Measurements from ENCODE around the gene OTUB1. TPM values are rescaled to one million over a fixed set of nuclear protein-coding genes. Genes with fewer than 3 reads are reported as not detected.

OTUB1 gene
- total and polyA plus RNA-seq, 9 of the 15 experiments (the other 6 are each of a cell fraction or from before 2014, with no cell fraction given), result 29.5 to 134 (median 66.1) TPM

- TF ChIP-seq TRIM25 (IDR thresholded peaks at IDR 0.05; ENCODE audit: borderline replicate concordance) (no peak), L3MBTL2 (IDR thresholded peaks at IDR 0.05) (peak; percentile 23; the same call in 1 of the 2 replicates), THRB (CRISPR knock-in tag; conservative IDR thresholded peaks at IDR 0.05) (0 out of 2 replicates have a peak, but pooled peaks have one; percentile 40), PRPF4 (IDR thresholded peaks at IDR 0.05; ENCODE audit: insufficient read depth, low read depth, low read length, poor library complexity, severe bottlenecking) (no peak), WHSC1 (IDR thresholded peaks at IDR 0.05; ENCODE audit: low read length) (no peak), NFE2 (IDR thresholded peaks at IDR 0.05; ENCODE audit: low read depth) (no peak), CBX2 (IDR thresholded peaks at IDR 0.05; ENCODE audit: insufficient read depth, low read length, poor library complexity, severe bottlenecking) (no peak), POLR2AphosphoS5 (IDR thresholded peaks at IDR 0.05; ENCODE audit: control insufficient read depth, insufficient read depth, low read depth, low read length) (peak; percentile 94), KLF6 (CRISPR knock-in tag; IDR thresholded peaks at IDR 0.05; ENCODE audit: borderline replicate concordance) (no peak), ZKSCAN1 (IDR thresholded peaks at IDR 0.05; ENCODE audit: low read depth, low read length) (peak; percentile 54; the same call in 1 of the 2 replicates), ZFP91 (CRISPR knock-in tag; IDR thresholded peaks at IDR 0.05) (no peak), RB1 (IDR thresholded peaks at IDR 0.05; ENCODE audit: low read depth) (peak; percentile 90), MYC (IDR thresholded peaks at IDR 0.05; ENCODE audit: low read depth, low read length) (peak; percentile 68), MYC (CRISPR knock-in tag; IDR thresholded peaks at IDR 0.05; ENCODE audit: borderline replicate concordance, low read depth) (no peak), POLR2AphosphoS2 (IDR thresholded peaks at IDR 0.05; ENCODE audit: low read length) (no peak), GATAD2A (IDR thresholded peaks at IDR 0.05) (0 out of 2 replicates have a peak, but pooled peaks have one; percentile 31), HOXB6 (CRISPR knock-in tag; IDR thresholded peaks at IDR 0.05; ENCODE audit: borderline replicate concordance) (no peak), IRF2 (CRISPR knock-in tag; IDR thresholded peaks at IDR 0.05) (no peak), RBM14 (IDR thresholded peaks at IDR 0.05; ENCODE audit: borderline replicate concordance, insufficient read depth, low read depth, low read length) (no peak), SMARCE1 (IDR thresholded peaks at IDR 0.05) (peak; percentile 68), NUFIP1 (IDR thresholded peaks at IDR 0.05; ENCODE audit: partially characterized antibody) (no peak), TEAD1 (CRISPR knock-in tag; IDR thresholded peaks at IDR 0.05) (no peak), MLLT1 (IDR thresholded peaks at IDR 0.05) (peak in 1 of 2 experiments; percentile 87; a peak in 2 of 4 replicates)
Measured at GRCh38 chr11:64007629-64008282, 21.5 kb downstream of the OTUB1 start (continued).

All from K562 (cell line).